ENCODE data around the gene LHB. TPM values are rescaled to one million over a fixed set of nuclear protein-coding genes. Genes with fewer than 3 reads are reported as not detected.

LHB gene
- total RNA-seq, 1 donor from 2014 or later: not detected

GRCh38 chr19:49017666-49018351, 918 bp upstream of the LHB start:
- peak overlapping the region; percentile 48 for H3K4me3 Mint-ChIP-seq

GRCh38 chr19:49016067-49016839, 638 bp downstream of the LHB start:
- peaks cover 15% of the 10 kb centered on the region for H3K36me3 Mint-ChIP-seq
- TF ChIP-seq CTCF (IDR thresholded peaks at IDR 0.05; ENCODE audit: unreplicated experiment): no peak
- no peak overlapping the region for H3K27ac Mint-ChIP-seq
- H3K4me1 Mint-ChIP-seq: peaks cover 6% of the 10 kb centered on the region
- DNase-seq (ENCODE audit: low spot score in 2 of 2, unreplicated experiment in 2 of 2): no peak
- H3K4me3 Mint-ChIP-seq: no peak overlapping the region
- peaks cover 30% of the 10 kb centered on the region for H3K27me3 Mint-ChIP-seq (ENCODE audit: low read depth)
- no peaks in the 10 kb centered on the region for H3K9me3 Mint-ChIP-seq

More at GRCh38 chr19:49017666-49018351, 918 bp upstream of the LHB start:
- no peak for TF ChIP-seq CTCF (IDR thresholded peaks at IDR 0.05; ENCODE audit: unreplicated experiment)
- Mint-ChIP-seq H3K36me3 (peaks cover 15% of the 10 kb centered on the region), H3K27ac (no peak overlapping the region), H3K27me3 (ENCODE audit: low read depth) (peaks cover 41% of the 10 kb centered on the region), H3K9me3 (no peaks in the 10 kb centered on the region), H3K4me1 (peaks cover 6% of the 10 kb centered on the region)
- DNase-seq (ENCODE audit: low spot score in 2 of 2, unreplicated experiment in 2 of 2): peak; percentile 39 to 70

GRCh38 chr19:49014870-49015255, 2.0 kb downstream of the LHB start:
- Mint-ChIP-seq H3K27ac (no peak overlapping the region), H3K4me3 (no peak overlapping the region), H3K4me1 (peaks cover 4% of the 10 kb centered on the region), H3K9me3 (no peaks in the 10 kb centered on the region), H3K27me3 (ENCODE audit: low read depth) (peaks cover 16% of the 10 kb centered on the region), H3K36me3 (peaks cover 22% of the 10 kb centered on the region)
- DNase-seq (ENCODE audit: low spot score in 2 of 2, unreplicated experiment in 2 of 2): no peak
- no peak for TF ChIP-seq CTCF (IDR thresholded peaks at IDR 0.05; ENCODE audit: unreplicated experiment)

GRCh38 chr19:49014123-49014869, 2.6 kb downstream of the LHB start:
- no peak overlapping the region for H3K4me3 Mint-ChIP-seq

More at GRCh38 chr19:49014123-49014869, 2.6 kb downstream of the LHB start:
- Mint-ChIP-seq H3K27ac (no peak overlapping the region), H3K27me3 (ENCODE audit: low read depth) (peaks cover 11% of the 10 kb centered on the region), H3K9me3 (no peaks in the 10 kb centered on the region), H3K4me1 (peaks cover 4% of the 10 kb centered on the region), H3K36me3 (peaks cover 22% of the 10 kb centered on the region)
- TF ChIP-seq CTCF (IDR thresholded peaks at IDR 0.05; ENCODE audit: unreplicated experiment): no peak
- no peak for DNase-seq (ENCODE audit: low spot score in 2 of 2, unreplicated experiment in 2 of 2)

Data from mesothelial cell of epicardium (in vitro differentiated cells).